Keratinocyte (primary cell): Measurements from ENCODE around the gene MAP2K2. TPM values are rescaled to one million over a fixed set of nuclear protein-coding genes. Genes with fewer than 3 reads are reported as not detected.

Source experiments
- DNase-seq: peaks from one replicate; pipeline ENCODE4 v3.0.0-alpha.2; 2011; ENCODE audit warnings: low read depth, missing footprints, low spot score
- FAIRE-seq: peaks from 2 replicates; lab custom pipeline; 2011; peaks lifted over from hg19 to GRCh38; lab: Jason Lieb, UNC
- H2AFZ ChIP-seq: 2 replicates; pipeline ENCODE4 v1.6.0; 2012; ENCODE audit warnings: low read length, control low read depth, inconsistent platforms; ENCODE audit not compliant: control insufficient read depth
- H3K27ac ChIP-seq: 2 replicates; pipeline ENCODE4 v1.5.1; 2011; ENCODE audit warnings: low read length; ENCODE audit not compliant: control insufficient read depth, insufficient read depth
- H3K27me3 ChIP-seq: 3 replicates; pipeline ENCODE4 v1.6.0; 2011; ENCODE audit warnings: low read length; ENCODE audit not compliant: control insufficient read depth, insufficient read depth; ENCODE audit errors: extremely low read depth
- H3K36me3 ChIP-seq, 2 experiments: 2 replicates in 1 of 2; 3 replicates in 1 of 2; pipeline ENCODE4 v1.5.1; 2011; ENCODE audit warnings: low read length in 2 of 2, mild to moderate bottlenecking in 1 of 2; ENCODE audit not compliant: control insufficient read depth in 2 of 2, insufficient read depth in 2 of 2; ENCODE audit errors: extremely low read depth in 1 of 2
- H3K4me1 ChIP-seq: 3 replicates; pipeline ENCODE4 v1.5.1; 2011; ENCODE audit warnings: low read length; ENCODE audit not compliant: control insufficient read depth, insufficient read depth; ENCODE audit errors: extremely low read depth
- H3K4me2 ChIP-seq: 3 replicates; pipeline ENCODE4 v1.6.0; 2011; ENCODE audit warnings: low read depth, low read length; ENCODE audit not compliant: control insufficient read depth, insufficient read depth; ENCODE audit errors: extremely low read depth
- H3K4me3 ChIP-seq, 3 experiments: fragments of 200-600 bp in 1 of 3; sonication (generic) in 1 of 3; 2 replicates in 2 of 3; 3 replicates in 1 of 3; pipeline ENCODE4 v1.5.1; 2011 to 2016; ENCODE audit warnings: low read length in 3 of 3, mild to moderate bottlenecking in 3 of 3, control low read depth in 2 of 3, inconsistent platforms in 1 of 3, low read depth in 1 of 3, mixed read lengths in 1 of 3, mixed run types in 1 of 3, moderate library complexity in 1 of 3; ENCODE audit not compliant: control insufficient read depth in 2 of 3, insufficient read depth in 2 of 3; ENCODE audit errors: extremely low read depth in 1 of 3
- H3K79me2 ChIP-seq: 2 replicates; pipeline ENCODE4 v1.6.0; 2012; ENCODE audit warnings: low read length; ENCODE audit not compliant: control insufficient read depth, insufficient read depth
- H3K9ac ChIP-seq: 3 replicates; pipeline ENCODE4 v1.6.0; 2011; ENCODE audit warnings: low read length; ENCODE audit not compliant: control insufficient read depth, insufficient read depth; ENCODE audit errors: extremely low read depth
- H3K9me1 ChIP-seq: 3 replicates; pipeline ENCODE4 v1.6.0; 2011; ENCODE audit warnings: low read length; ENCODE audit not compliant: control insufficient read depth, insufficient read depth; ENCODE audit errors: extremely low read depth
- H3K9me3 ChIP-seq: 2 replicates; pipeline ENCODE4 v1.5.1; 2012; ENCODE audit warnings: low read depth, low read length; ENCODE audit not compliant: control insufficient read depth
- H4K20me1 ChIP-seq: 3 replicates; pipeline ENCODE4 v1.6.0; 2011; ENCODE audit warnings: low read length; ENCODE audit not compliant: control insufficient read depth, insufficient read depth; ENCODE audit errors: extremely low read depth
- CTCF ChIP-seq, 3 experiments: IDR thresholded peaks in 1 of 3; conservative IDR thresholded peaks in 1 of 3; optimal IDR thresholded peaks in 1 of 3; 2 replicates in 2 of 3; 3 replicates in 1 of 3; pipeline versions ENCODE3 to v1.5.1; 2011; ENCODE audit warnings: low read length in 3 of 3, mild to moderate bottlenecking in 3 of 3, moderate library complexity in 2 of 3, control low read depth in 1 of 3, inconsistent platforms in 1 of 3; ENCODE audit not compliant: insufficient read depth in 2 of 3; ENCODE audit errors: extremely low read depth in 1 of 3
- EZH2 ChIP-seq: IDR thresholded peaks from one replicate; pipeline ENCODE4 v1.6.1; 2012; ENCODE audit warnings: inconsistent platforms, mild to moderate bottlenecking, low read length, moderate library complexity
- dilution Hi-C: fragments of 300-500 bp; cut with MboI; formaldehyde crosslinking; loops from one replicate; pipeline ENCODE4 v1.7.0; 2020; ENCODE audit warnings: low sequenced_read_pairs; ENCODE audit not compliant: extremely low pct_ligation_motif_present
- polyA plus RNA-seq, 5 experiments: library from polyadenylated mRNA; depleted of rRNA in 3 of 5; stranded (reverse) in 3 of 5; stranded (forward) in 1 of 5; unstranded in 1 of 5; fragments of >200 nt; gene quantifications; 1 replicate in 1 of 5; 2 replicates in 3 of 5; 3 replicates in 1 of 5; pipeline versions ENCODE4 v1.2.1 to v1.2.3, GENCODE V29; 2011 to 2012; ENCODE audit warnings: missing spikeins in 2 of 5, low read depth in 1 of 5, low replicate concordance in 1 of 5

The MAP2K2 gene
- polyA plus RNA-seq, 1 donor (not counting 4 experiments of a cell fraction or from before 2014, with no cell fraction given), result 61.8 TPM

DNA sequence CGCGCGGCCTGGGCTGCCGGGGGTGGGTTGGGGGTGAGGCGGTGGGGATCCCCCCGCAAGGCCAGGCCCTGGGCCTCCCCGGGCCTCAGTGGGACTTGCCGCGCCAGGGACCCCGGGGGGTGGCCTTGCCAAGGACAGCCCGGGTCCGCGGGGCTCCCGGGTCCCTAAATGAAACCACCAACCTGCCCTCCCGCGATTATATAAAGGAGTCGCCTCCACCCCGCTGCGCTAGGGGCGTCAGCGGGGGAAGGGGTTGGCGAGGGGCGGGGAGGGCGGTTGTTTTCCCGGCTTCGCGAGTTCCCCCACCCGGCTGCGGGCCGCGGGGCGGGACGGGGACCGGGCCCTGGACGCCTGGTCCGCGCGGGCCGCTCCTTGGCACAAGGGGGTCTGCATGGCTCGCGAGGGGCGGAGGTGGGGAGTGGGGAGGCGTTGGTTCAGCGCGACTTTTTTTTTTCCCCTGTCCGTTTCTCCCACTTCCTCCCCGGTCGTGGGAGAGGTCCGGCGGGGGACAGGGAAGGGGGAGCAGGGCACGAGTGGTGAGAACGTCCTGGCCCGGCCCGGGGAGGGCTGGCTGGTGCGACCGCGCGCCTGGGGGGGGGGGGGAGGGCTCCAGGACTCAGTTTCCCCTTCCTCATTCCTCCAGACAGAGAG, 56.4 kb downstream of the MAP2K2 start:
- dilution Hi-C loops, result no loop called here
- peak overlapping the region; percentile 22 for H3K9ac ChIP-seq
- H3K27me3 ChIP-seq, result no peaks in the 10 kb centered on the region
- no peaks in the 10 kb centered on the region for H3K9me3 ChIP-seq
- H3K4me2 ChIP-seq, result peak overlapping the region; percentile 51
- H4K20me1 ChIP-seq, result peaks cover 18% of the 10 kb centered on the region
- TF ChIP-seq EZH2, result peak; percentile 8
- no peak for TF ChIP-seq CTCF (optimal IDR thresholded peaks at IDR 0.05 in 1 of 3, IDR thresholded peaks at IDR 0.05 in 1 of 3, conservative IDR thresholded peaks at IDR 0.05 in 1 of 3; ENCODE audit: extremely low read depth in 1 of 3, insufficient read depth in 2 of 3, low read length in 3 of 3)
- peak overlapping the region; percentile 12 for H2AFZ ChIP-seq
- H3K36me3 ChIP-seq, result peaks cover 5 to 12% of the 10 kb centered on the region in 2 experiments
- H3K79me2 ChIP-seq, result peaks cover 26% of the 10 kb centered on the region
- H3K9me1 ChIP-seq, result no peaks in the 10 kb centered on the region
- peaks cover 19% of the 10 kb centered on the region for H3K4me1 ChIP-seq
- FAIRE-seq (no peak), DNase-seq (no peak)
- no peak overlapping the region for H3K27ac ChIP-seq
- peak overlapping the region; percentile 20 to 93 (median 78) for H3K4me3 ChIP-seq

- H3K27me3 ChIP-seq, result no peaks in the 10 kb centered on the region
- DNase-seq (no peak), FAIRE-seq (no peak)
- dilution Hi-C loops, result no loop called here
- TF ChIP-seq EZH2 (no peak), CTCF (optimal IDR thresholded peaks at IDR 0.05 in 1 of 3, IDR thresholded peaks at IDR 0.05 in 1 of 3, conservative IDR thresholded peaks at IDR 0.05 in 1 of 3; ENCODE audit: extremely low read depth in 1 of 3, insufficient read depth in 2 of 3, low read length in 3 of 3) (no peak)
- H3K9me1 ChIP-seq, result no peaks in the 10 kb centered on the region
- H3K4me2 ChIP-seq, result peak within 1 kb of the TSS; percentile 37
- H3K9ac ChIP-seq, result peak within 1 kb of the TSS; percentile 66
- peaks cover 25% of the 10 kb centered on the region for H4K20me1 ChIP-seq
- H3K36me3 ChIP-seq, result peaks cover 5 to 16% of the 10 kb centered on the region in 2 experiments
- H3K4me3 ChIP-seq, result peak within 1 kb of the TSS; percentile 56 to 93 (median 78)
- peaks cover 33% of the 10 kb centered on the region for H3K79me2 ChIP-seq
- H3K27ac ChIP-seq, result peak within 1 kb of the TSS; percentile 20
- peaks cover 26% of the 10 kb centered on the region for H3K4me1 ChIP-seq
- H2AFZ ChIP-seq, result peak within 1 kb of the TSS; percentile 12
- H3K9me3 ChIP-seq, result no peaks in the 10 kb centered on the region
These were observed 57.1 kb downstream of the MAP2K2 start, which contains the start of gene ZBTB7A for GRCh38 chr19:4066682-4067395. Gene ZBTB7A (minus strand): TSS chr19:4066899. CDS start chr19:4055232, 11,667 bp downstream.
